GM19240 (cell line): ENCODE results near the gene PDE4A.
"Not testable (repeated sequence)": the region's sequence is repeated elsewhere in the genome, so short reads cannot be mapped to it uniquely, and the experiment has no call there.

Source experiments
- DNase-seq: peaks from one replicate; pipeline ENCODE4 v3.0.0; 2011; ENCODE audit warnings: low spot score; ENCODE audit not compliant: insufficient read length

PDE4A gene

GRCh38 chr19:10424011-10424637 is 3.8 kb downstream of the PDE4A start:
- DNase-seq: no peak

- DNase-seq: no peak
These were observed 6.8 kb downstream of the PDE4A start for GRCh38 chr19:10427169-10427568.

- DNase-seq: no peak
These were observed 8.7 kb downstream of the PDE4A start for GRCh38 chr19:10428996-10429381.

GRCh38 chr19:10430505-10431253 is 10.3 kb downstream of the PDE4A start:
- DNase-seq: no peak

- no peak for DNase-seq
These were observed 11.1 kb downstream of the PDE4A start for GRCh38 chr19:10431254-10431942.

- DNase-seq: no peak
These were observed 11.8 kb downstream of the PDE4A start for GRCh38 chr19:10431943-10432735.

GRCh38 chr19:10432736-10433130 is 12.4 kb downstream of the PDE4A start:
- DNase-seq: no peak

- no peak for DNase-seq
These were observed 12.8 kb downstream of the PDE4A start for GRCh38 chr19:10433131-10433536.

- no peak for DNase-seq
These were observed 19.2 kb downstream of the PDE4A start for GRCh38 chr19:10439588-10439987.

- DNase-seq: no peak
These were observed 22.4 kb downstream of the PDE4A start for GRCh38 chr19:10442698-10443097.

- no peak for DNase-seq
These were observed 28.7 kb downstream of the PDE4A start for GRCh38 chr19:10449037-10449436.

GRCh38 chr19:10450191-10450852 is 30.0 kb downstream of the PDE4A start:
- DNase-seq: no peak

- no peak for DNase-seq
These were observed 30.7 kb downstream of the PDE4A start for GRCh38 chr19:10450853-10451609.

GRCh38 chr19:10452726-10453618 is 32.6 kb downstream of the PDE4A start:
- DNase-seq: no peak

- no peak for DNase-seq
These were observed 33.5 kb downstream of the PDE4A start for GRCh38 chr19:10453852-10454251.

- no peak for DNase-seq
These were observed 33.9 kb downstream of the PDE4A start for GRCh38 chr19:10454267-10454666.

GRCh38 chr19:10458733-10459132 is 38.4 kb downstream of the PDE4A start:
- not testable (repeated sequence) for DNase-seq

GRCh38 chr19:10460714-10461046 is 40.3 kb downstream of the PDE4A start:
- DNase-seq: no peak
